ENCODE measurements around the gene GLUD2. TPM values are rescaled to one million over a fixed set of nuclear protein-coding genes. Genes with fewer than 3 reads are reported as not detected.
"Not testable (repeated sequence)": the region's sequence is repeated elsewhere in the genome, so short reads cannot be mapped to it uniquely, and the experiment has no call there.

GLUD2 gene
- total RNA-seq, 3 donors from 2014 or later: 2.8 to 4.3 (median 4.0) TPM

GRCh38 chrX:121062289-121062688 is 14.9 kb downstream of the GLUD2 start:
- TF ChIP-seq POLR2AphosphoS5 (IDR thresholded peaks at IDR 0.05): no peak
- TF ChIP-seq, protein P1, sequence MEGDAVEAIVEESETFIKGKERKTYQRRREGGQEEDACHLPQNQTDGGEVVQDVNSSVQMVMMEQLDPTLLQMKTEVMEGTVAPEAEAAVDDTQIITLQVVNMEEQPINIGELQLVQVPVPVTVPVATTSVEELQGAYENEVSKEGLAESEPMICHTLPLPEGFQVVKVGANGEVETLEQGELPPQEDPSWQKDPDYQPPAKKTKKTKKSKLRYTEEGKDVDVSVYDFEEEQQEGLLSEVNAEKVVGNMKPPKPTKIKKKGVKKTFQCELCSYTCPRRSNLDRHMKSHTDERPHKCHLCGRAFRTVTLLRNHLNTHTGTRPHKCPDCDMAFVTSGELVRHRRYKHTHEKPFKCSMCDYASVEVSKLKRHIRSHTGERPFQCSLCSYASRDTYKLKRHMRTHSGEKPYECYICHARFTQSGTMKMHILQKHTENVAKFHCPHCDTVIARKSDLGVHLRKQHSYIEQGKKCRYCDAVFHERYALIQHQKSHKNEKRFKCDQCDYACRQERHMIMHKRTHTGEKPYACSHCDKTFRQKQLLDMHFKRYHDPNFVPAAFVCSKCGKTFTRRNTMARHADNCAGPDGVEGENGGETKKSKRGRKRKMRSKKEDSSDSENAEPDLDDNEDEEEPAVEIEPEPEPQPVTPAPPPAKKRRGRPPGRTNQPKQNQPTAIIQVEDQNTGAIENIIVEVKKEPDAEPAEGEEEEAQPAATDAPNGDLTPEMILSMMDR (IDR thresholded peaks at IDR 0.05): no peak
- no peak for TF ChIP-seq POLR2A (IDR thresholded peaks at IDR 0.05)
- no peak for DNase-seq (ENCODE audit: low spot score in 2 of 2)
- H3K27ac ChIP-seq: no peak overlapping the region
- peaks cover 0 to 16% of the 10 kb centered on the region in 2 donors for H3K9me3 ChIP-seq
- no peaks in the 10 kb centered on the region for H3K36me3 ChIP-seq
- H3K4me3 ChIP-seq: no peak overlapping the region
- intact Hi-C loops (cut with DNase I; ENCODE audit: low total_unique reads): no loop called here
- H3K27me3 ChIP-seq: no peaks in the 10 kb centered on the region
- no peaks in the 10 kb centered on the region for H3K4me1 ChIP-seq

- H3K27ac ChIP-seq: no peak overlapping the region
- peaks cover 0 to 8% of the 10 kb centered on the region in 2 donors for H3K9me3 ChIP-seq
- H3K4me1 ChIP-seq: no peaks in the 10 kb centered on the region
- H3K27me3 ChIP-seq: no peaks in the 10 kb centered on the region
- no peak for DNase-seq (ENCODE audit: low spot score in 2 of 2)
- no peaks in the 10 kb centered on the region for H3K36me3 ChIP-seq
- intact Hi-C loops (cut with DNase I; ENCODE audit: low total_unique reads): no loop called here
- TF ChIP-seq POLR2AphosphoS5 (IDR thresholded peaks at IDR 0.05): no peak
- no peak for TF ChIP-seq POLR2A (IDR thresholded peaks at IDR 0.05)
- TF ChIP-seq, protein P1 (IDR thresholded peaks at IDR 0.05): no peak
- no peak overlapping the region for H3K4me3 ChIP-seq
These were observed 17.2 kb downstream of the GLUD2 start for GRCh38 chrX:121064579-121064978.

- H3K9me3 ChIP-seq: peaks cover 0 to 16% of the 10 kb centered on the region in 2 donors
- H3K4me1 ChIP-seq; H3K27me3 ChIP-seq; H3K36me3 ChIP-seq; intact Hi-C loops (cut with DNase I; ENCODE audit: low total_unique reads); H3K4me3 ChIP-seq; DNase-seq (ENCODE audit: low spot score in 2 of 2); H3K27ac ChIP-seq: not testable (repeated sequence)
These were observed 36.8 kb downstream of the GLUD2 start for GRCh38 chrX:121084247-121084646.

GRCh38 chrX:121084903-121085611 is 37.6 kb downstream of the GLUD2 start:
- Histone ChIP-seq H3K36me3 (no peaks in the 10 kb centered on the region), H3K9me3 (peaks cover 0 to 16% of the 10 kb centered on the region in 2 donors), H3K27me3 (peaks cover 0 to 3% of the 10 kb centered on the region in 2 donors), H3K27ac (no peak overlapping the region), H3K4me3 (no peak overlapping the region), H3K4me1 (no peaks in the 10 kb centered on the region)
- TF ChIP-seq POLR2A (IDR thresholded peaks at IDR 0.05) (no peak), POLR2AphosphoS5 (IDR thresholded peaks at IDR 0.05) (no peak)
- intact Hi-C loops (cut with DNase I; ENCODE audit: low total_unique reads): no loop called here
- DNase-seq (ENCODE audit: low spot score in 2 of 2): no peak

- Histone ChIP-seq H3K4me3 (no peak overlapping the region), H3K27ac (no peak overlapping the region), H3K36me3 (no peaks in the 10 kb centered on the region), H3K9me3 (peaks cover 0 to 16% of the 10 kb centered on the region in 2 donors), H3K4me1 (no peaks in the 10 kb centered on the region), H3K27me3 (peaks cover 0 to 3% of the 10 kb centered on the region in 2 donors)
- TF ChIP-seq POLR2A (IDR thresholded peaks at IDR 0.05) (no peak), POLR2AphosphoS5 (IDR thresholded peaks at IDR 0.05) (no peak)
- TF ChIP-seq, protein P1 (IDR thresholded peaks at IDR 0.05): no peak
- intact Hi-C loops (cut with DNase I; ENCODE audit: low total_unique reads): no loop called here
- DNase-seq (ENCODE audit: low spot score in 2 of 2): no peak
These were observed 38.2 kb downstream of the GLUD2 start for GRCh38 chrX:121085612-121086010.

GRCh38 chrX:121093011-121093410 is 45.6 kb downstream of the GLUD2 start:
- Histone ChIP-seq H3K27ac (no peak overlapping the region), H3K4me3 (no peak overlapping the region), H3K9me3 (no peaks in the 10 kb centered on the region), H3K36me3 (no peaks in the 10 kb centered on the region), H3K4me1 (no peaks in the 10 kb centered on the region), H3K27me3 (peaks cover 0 to 5% of the 10 kb centered on the region in 2 donors)
- intact Hi-C loops (cut with DNase I; ENCODE audit: low total_unique reads): no loop called here
- DNase-seq (ENCODE audit: low spot score in 2 of 2): no peak
- TF ChIP-seq POLR2A (IDR thresholded peaks at IDR 0.05) (no peak), POLR2AphosphoS5 (IDR thresholded peaks at IDR 0.05) (no peak)
- TF ChIP-seq, protein P1 (IDR thresholded peaks at IDR 0.05): no peak

Measured in breast epithelium (tissue), 4 donors.